NB4 (cell line): ENCODE data around the gene CLEC3B.
"Not testable (repeated sequence)": the region's sequence is repeated elsewhere in the genome, so short reads cannot be mapped to it uniquely, and the experiment has no call there.

Experiments
- DNase-seq: peaks from one replicate; pipeline ENCODE4 v3.0.0; 2010; ENCODE audit warnings: low read depth
- H3K4me3 ChIP-seq: one replicate; pipeline ENCODE4 v1.5.1; 2011; ENCODE audit warnings: mild to moderate bottlenecking, low read depth, low read length, moderate library complexity
- CTCF ChIP-seq: IDR thresholded peaks from one replicate; pipeline ENCODE4 v1.5.1; 2012; ENCODE audit warnings: low read depth, low read length
- MAX ChIP-seq: IDR thresholded peaks from 2 replicates; pipeline ENCODE4 v1.6.1; 2011; ENCODE audit warnings: low read depth, low read length
- MYC ChIP-seq: IDR thresholded peaks from 2 replicates; pipeline ENCODE4 v1.6.1; 2011; ENCODE audit warnings: low read depth, low read length
- POLR2A ChIP-seq: IDR thresholded peaks from 2 replicates; pipeline ENCODE4 v1.6.1; 2011; ENCODE audit warnings: mild to moderate bottlenecking; ENCODE audit not compliant: insufficient read length; ENCODE audit errors: extremely low read depth

CLEC3B gene

GRCh38 chr3:44984335-44984734, 41.8 kb upstream of the CLEC3B start:
- DNase-seq = peak; percentile 51
- TF ChIP-seq MAX (no peak), CTCF (no peak), MYC (no peak), POLR2A (no peak)
- H3K4me3 ChIP-seq = no peak overlapping the region

GRCh38 chr3:44986330-44986729, 39.8 kb upstream of the CLEC3B start:
- not testable (repeated sequence) for H3K4me3 ChIP-seq, DNase-seq

GRCh38 chr3:44987332-44987731, 38.8 kb upstream of the CLEC3B start:
- no peak for DNase-seq
- H3K4me3 ChIP-seq = no peak overlapping the region
- TF ChIP-seq POLR2A (no peak), CTCF (no peak), MYC (no peak), MAX (no peak)

GRCh38 chr3:44988073-44988472, 38.0 kb upstream of the CLEC3B start:
- no peak overlapping the region for H3K4me3 ChIP-seq
- no peak for TF ChIP-seq MAX
- TF ChIP-seq CTCF = peak; percentile 56
- DNase-seq = peak; percentile 48

GRCh38 chr3:44989141-44989540, 37.0 kb upstream of the CLEC3B start:
- TF ChIP-seq CTCF = no peak
- TF ChIP-seq MAX = no peak
- TF ChIP-seq POLR2A = no peak
- TF ChIP-seq MYC = no peak
- DNase-seq = no peak
- no peak overlapping the region for H3K4me3 ChIP-seq

GRCh38 chr3:44989636-44990373, 36.3 kb upstream of the CLEC3B start:
- DNase-seq = no peak
- no peak for TF ChIP-seq MAX
- no peak for TF ChIP-seq CTCF

More at GRCh38 chr3:44989636-44990373, 36.3 kb upstream of the CLEC3B start:
- H3K4me3 ChIP-seq = no peak overlapping the region
